DOHH2 (cell line): ENCODE measurements around the gene BAZ2B.

ENCODE experiments used
- H3F3A ChIP-seq: fragments of 200-600 bp; sonication (generic), shearing (Covaris generic); 2 replicates; pipeline ENCODE4 v1.6.0; 2016; ENCODE audit warnings: antibody characterized with exemption, mild to moderate bottlenecking; ENCODE audit not compliant: control insufficient read depth, insufficient read depth
- H3K27ac ChIP-seq: fragments of 200-600 bp; sonication (generic); 2 replicates; pipeline ENCODE4 v1.5.1; 2014; ENCODE audit warnings: low read depth, mild to moderate bottlenecking, low read length, moderate library complexity
- H3K27me3 ChIP-seq: fragments of 200-600 bp; sonication (generic); 2 replicates; pipeline ENCODE4 v1.6.1; 2014; ENCODE audit warnings: mild to moderate bottlenecking, low read length, mixed read lengths; ENCODE audit not compliant: control insufficient read depth
- H3K36me3 ChIP-seq: fragments of 200-600 bp; sonication (generic); 2 replicates; pipeline ENCODE4 v1.6.1; 2014; ENCODE audit warnings: mild to moderate bottlenecking, low read length, moderate library complexity, mixed read lengths; ENCODE audit not compliant: control insufficient read depth
- H3K4me1 ChIP-seq: fragments of 200-600 bp; sonication (generic); 2 replicates; pipeline ENCODE4 v1.6.1; 2014; ENCODE audit warnings: mild to moderate bottlenecking, low read length, mixed read lengths; ENCODE audit not compliant: control insufficient read depth
- H3K4me2 ChIP-seq: fragments of 200-600 bp; sonication (generic); 2 replicates; pipeline ENCODE4 v1.6.0; 2014; ENCODE audit warnings: mild to moderate bottlenecking, low read length, moderate library complexity
- H3K4me3 ChIP-seq: fragments of 200-600 bp; sonication (generic); 2 replicates; pipeline ENCODE4 v1.5.1; 2014; ENCODE audit warnings: mild to moderate bottlenecking, low read length, mixed read lengths
- H3K79me2 ChIP-seq: fragments of 200-600 bp; sonication (generic); 2 replicates; pipeline ENCODE4 v1.6.1; 2014; ENCODE audit warnings: mild to moderate bottlenecking, low read length, mixed read lengths; ENCODE audit not compliant: control insufficient read depth
- H3K9me2 ChIP-seq: fragments of 200-600 bp; sonication (generic); replicated peaks from 2 replicates; pipeline ENCODE4 v1.6.1; 2014; ENCODE audit warnings: mild to moderate bottlenecking, low read length, mixed read lengths; ENCODE audit not compliant: control insufficient read depth
- H3K9me3 ChIP-seq: fragments of 200-600 bp; sonication (generic); 2 replicates; pipeline ENCODE4 v1.6.1; 2014; ENCODE audit warnings: antibody characterized with exemption, low read length, mixed read lengths; ENCODE audit not compliant: control insufficient read depth, insufficient read depth
- H4K20me1 ChIP-seq: fragments of 200-600 bp; sonication (generic); 2 replicates; pipeline ENCODE4 v1.6.0; 2014; ENCODE audit warnings: low read depth, mild to moderate bottlenecking, antibody characterized with exemption, low read length, moderate library complexity; ENCODE audit not compliant: control insufficient read depth, insufficient read depth
- CTCF ChIP-seq: fragments of 200-600 bp; sonication (generic); IDR thresholded peaks from one replicate; pipeline ENCODE4 v1.5.1; 2014; ENCODE audit warnings: antibody characterized with exemption, mild to moderate bottlenecking, low read depth, low read length; ENCODE audit not compliant: poor library complexity, severe bottlenecking
- EZH2phosphoT487 ChIP-seq: fragments of 200-600 bp; sonication (generic); IDR thresholded peaks from 2 replicates; pipeline ENCODE4 v1.6.1; 2017; ENCODE audit warnings: borderline replicate concordance, mild to moderate bottlenecking, antibody characterized with exemption, low read length, moderate library complexity, mixed read lengths

BAZ2B gene

GRCh38 chr2:159650574-159650973 is 34.2 kb upstream of the BAZ2B start:
- H3K4me2 ChIP-seq = no peak overlapping the region
- no peak overlapping the region for H3K27ac ChIP-seq
- TF ChIP-seq EZH2phosphoT487 (no peak), CTCF (no peak)
- H3K9me3 ChIP-seq = no peaks in the 10 kb centered on the region
- no peaks in the 10 kb centered on the region for H3K79me2 ChIP-seq
- H3K27me3 ChIP-seq = no peaks in the 10 kb centered on the region
- H3K4me1 ChIP-seq = no peaks in the 10 kb centered on the region
- no peak overlapping the region for H3K4me3 ChIP-seq
- no peaks in the 10 kb centered on the region for H3K36me3 ChIP-seq
- no peaks in the 10 kb centered on the region for H3K9me2 ChIP-seq
- H4K20me1 ChIP-seq = no peaks in the 10 kb centered on the region
- no peaks in the 10 kb centered on the region for H3F3A ChIP-seq

- Histone ChIP-seq H4K20me1 (no peaks in the 10 kb centered on the region), H3F3A (no peaks in the 10 kb centered on the region), H3K9me3 (no peaks in the 10 kb centered on the region), H3K27ac (no peak overlapping the region), H3K79me2 (no peaks in the 10 kb centered on the region), H3K36me3 (no peaks in the 10 kb centered on the region), H3K27me3 (no peaks in the 10 kb centered on the region), H3K4me1 (no peaks in the 10 kb centered on the region), H3K9me2 (no peaks in the 10 kb centered on the region), H3K4me2 (no peak overlapping the region), H3K4me3 (no peak overlapping the region)
- TF ChIP-seq EZH2phosphoT487 (no peak), CTCF (no peak)
Measured at GRCh38 chr2:159648643-159649042, 32.3 kb upstream of the BAZ2B start.

- Histone ChIP-seq H3K4me2 (no peak overlapping the region), H3K79me2 (no peaks in the 10 kb centered on the region), H4K20me1 (no peaks in the 10 kb centered on the region), H3K36me3 (no peaks in the 10 kb centered on the region), H3K4me3 (no peak overlapping the region), H3K9me3 (no peaks in the 10 kb centered on the region), H3K4me1 (no peaks in the 10 kb centered on the region), H3K27ac (no peak overlapping the region), H3F3A (no peaks in the 10 kb centered on the region), H3K27me3 (no peaks in the 10 kb centered on the region), H3K9me2 (no peaks in the 10 kb centered on the region)
- TF ChIP-seq EZH2phosphoT487 (no peak), CTCF (no peak)
Measured at GRCh38 chr2:159647667-159648066, 31.3 kb upstream of the BAZ2B start.

- Histone ChIP-seq H3F3A (no peaks in the 10 kb centered on the region), H3K4me3 (no peak overlapping the region), H3K9me2 (no peaks in the 10 kb centered on the region), H3K36me3 (no peaks in the 10 kb centered on the region), H4K20me1 (no peaks in the 10 kb centered on the region), H3K9me3 (no peaks in the 10 kb centered on the region), H3K27ac (no peak overlapping the region), H3K79me2 (no peaks in the 10 kb centered on the region), H3K4me1 (no peaks in the 10 kb centered on the region), H3K27me3 (no peaks in the 10 kb centered on the region), H3K4me2 (no peak overlapping the region)
- no peak for TF ChIP-seq EZH2phosphoT487
Measured at GRCh38 chr2:159640176-159640575, 23.8 kb upstream of the BAZ2B start.
